Measurements from ENCODE around the gene DBH. TPM values are rescaled to one million over a fixed set of nuclear protein-coding genes. Genes with fewer than 3 reads are reported as not detected.

Gene DBH
- total RNA-seq, 1 donor from 2014 or later = not detected

DNA sequence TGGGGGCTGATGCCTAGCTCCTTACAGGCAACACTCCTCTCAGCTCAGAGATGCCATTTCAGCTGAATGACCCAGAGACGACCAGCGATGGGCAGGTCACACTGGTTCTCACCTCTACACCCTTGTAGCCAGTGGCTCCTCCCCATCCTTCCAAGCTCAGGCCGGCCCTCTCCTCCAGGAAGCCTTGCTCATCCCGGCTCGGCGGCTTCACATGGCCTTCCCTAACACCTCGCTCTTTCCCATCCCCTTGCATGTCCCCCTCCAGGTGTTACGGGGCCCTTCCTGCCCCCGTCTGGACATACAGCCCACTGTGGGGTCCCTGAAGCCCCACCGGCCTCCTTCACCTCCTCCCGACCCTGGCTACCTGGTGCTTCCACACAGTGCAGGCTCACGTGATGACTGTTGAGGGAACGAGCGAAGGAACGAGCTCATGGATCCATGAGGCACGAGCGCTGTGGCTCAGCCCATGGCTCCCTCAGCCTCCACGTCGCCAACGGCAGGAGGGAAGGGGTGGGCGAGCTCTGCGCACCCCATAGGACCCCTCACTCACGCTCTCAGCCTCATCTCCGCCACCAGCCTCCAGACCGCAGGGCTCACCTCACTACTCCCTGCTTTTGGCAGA is 56.3 kb downstream of the DBH start:
- no peak for DNase-seq (ENCODE audit: low read depth)
- TF ChIP-seq, protein P1, sequence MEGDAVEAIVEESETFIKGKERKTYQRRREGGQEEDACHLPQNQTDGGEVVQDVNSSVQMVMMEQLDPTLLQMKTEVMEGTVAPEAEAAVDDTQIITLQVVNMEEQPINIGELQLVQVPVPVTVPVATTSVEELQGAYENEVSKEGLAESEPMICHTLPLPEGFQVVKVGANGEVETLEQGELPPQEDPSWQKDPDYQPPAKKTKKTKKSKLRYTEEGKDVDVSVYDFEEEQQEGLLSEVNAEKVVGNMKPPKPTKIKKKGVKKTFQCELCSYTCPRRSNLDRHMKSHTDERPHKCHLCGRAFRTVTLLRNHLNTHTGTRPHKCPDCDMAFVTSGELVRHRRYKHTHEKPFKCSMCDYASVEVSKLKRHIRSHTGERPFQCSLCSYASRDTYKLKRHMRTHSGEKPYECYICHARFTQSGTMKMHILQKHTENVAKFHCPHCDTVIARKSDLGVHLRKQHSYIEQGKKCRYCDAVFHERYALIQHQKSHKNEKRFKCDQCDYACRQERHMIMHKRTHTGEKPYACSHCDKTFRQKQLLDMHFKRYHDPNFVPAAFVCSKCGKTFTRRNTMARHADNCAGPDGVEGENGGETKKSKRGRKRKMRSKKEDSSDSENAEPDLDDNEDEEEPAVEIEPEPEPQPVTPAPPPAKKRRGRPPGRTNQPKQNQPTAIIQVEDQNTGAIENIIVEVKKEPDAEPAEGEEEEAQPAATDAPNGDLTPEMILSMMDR (conservative IDR thresholded peaks at IDR 0.05; ENCODE audit: low read depth, low read length) = no peak
- H3K4me3 ChIP-seq (ENCODE audit: low read depth, low read length) = no peak overlapping the region

DNA sequence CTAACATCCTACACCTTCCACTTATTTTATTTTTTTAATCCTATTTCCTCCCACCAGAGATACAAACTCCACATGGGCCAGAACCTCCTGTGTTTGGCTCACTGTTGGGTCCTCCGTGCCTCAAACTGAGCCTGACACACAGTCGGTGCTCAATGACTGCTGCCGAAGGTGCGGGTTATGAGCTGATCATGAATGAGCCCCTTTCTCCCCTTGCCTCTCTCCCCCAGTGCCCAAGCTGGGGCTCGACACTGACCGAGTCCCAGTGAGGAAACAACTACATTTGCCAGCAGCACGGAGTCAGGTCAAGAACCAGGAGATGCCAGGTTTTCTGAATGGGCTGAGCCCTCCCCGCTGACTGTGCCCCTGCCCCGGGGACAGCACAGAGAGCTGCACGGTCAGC is 57.0 kb downstream of the DBH start:
- no peak for DNase-seq (ENCODE audit: low read depth)
- TF ChIP-seq, protein P1 (conservative IDR thresholded peaks at IDR 0.05; ENCODE audit: low read depth, low read length) = no peak

DNA sequence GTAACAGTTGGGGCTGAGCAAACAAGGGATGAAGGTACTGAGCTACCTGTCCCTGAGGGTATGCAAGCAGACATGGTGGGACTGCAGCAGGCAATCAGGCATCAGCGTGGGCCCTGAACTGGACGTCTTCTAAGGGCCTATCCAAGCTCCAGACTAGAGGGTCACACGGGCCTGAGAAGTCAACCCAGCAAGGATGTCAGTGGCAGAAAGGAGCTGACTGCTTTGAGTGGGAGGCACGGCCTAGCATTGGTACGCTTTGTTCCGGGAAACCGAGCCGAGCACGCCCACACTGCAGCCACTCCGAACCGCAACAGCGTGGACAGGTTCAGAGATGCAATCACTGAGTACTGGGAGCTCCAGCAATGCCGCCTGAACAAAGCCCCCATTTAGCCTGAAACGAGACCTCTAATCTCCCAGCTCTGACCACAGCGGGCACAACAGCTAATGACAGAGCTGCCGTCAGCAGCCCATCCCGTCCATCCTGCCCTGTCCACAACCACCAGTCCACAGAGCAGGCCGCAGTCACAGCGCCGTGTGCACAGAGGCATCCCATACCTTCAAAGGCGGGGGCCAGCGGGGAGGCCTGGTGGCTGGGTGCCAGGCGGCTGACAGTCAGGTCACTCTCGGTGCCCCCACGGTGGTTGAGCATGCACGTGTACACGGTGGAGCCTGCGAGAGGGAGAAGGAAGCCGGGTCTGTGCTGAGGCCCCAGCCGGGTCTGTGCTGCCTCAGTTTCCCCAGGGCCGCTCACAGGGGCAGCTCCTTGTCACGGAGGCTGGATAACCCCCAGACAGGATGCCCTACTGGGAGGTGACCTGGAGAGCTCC is 57.8 kb downstream of the DBH start:
- H3K4me3 ChIP-seq (ENCODE audit: low read depth, low read length) = no peak overlapping the region
- DNase-seq (ENCODE audit: low read depth) = no peak
- TF ChIP-seq, protein P1 (conservative IDR thresholded peaks at IDR 0.05; ENCODE audit: low read depth, low read length) = no peak

More for the DNA sequence above, 57.0 kb downstream of the DBH start:
- no peak overlapping the region for H3K4me3 ChIP-seq (ENCODE audit: low read depth, low read length)

DNA sequence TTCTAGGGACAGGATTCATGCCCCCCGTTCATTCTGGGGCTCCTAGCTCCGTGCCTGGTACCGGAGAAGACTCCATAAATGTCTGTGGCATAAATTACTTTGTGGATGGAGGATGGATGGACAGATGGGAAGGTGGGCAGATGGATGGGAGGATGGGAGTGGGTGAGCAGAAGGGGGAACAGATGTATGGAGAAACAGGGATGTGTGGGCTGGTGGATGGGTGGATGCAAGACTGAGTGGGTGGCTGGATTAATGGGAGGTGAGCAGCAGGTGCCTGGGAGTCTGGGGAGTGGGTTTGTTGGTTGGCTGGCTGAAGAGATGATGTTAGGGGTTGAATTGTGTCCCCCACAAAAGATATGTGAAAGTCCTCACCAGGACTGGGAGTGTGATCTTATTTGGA is 58.5 kb downstream of the DBH start:
- TF ChIP-seq, protein P1 (conservative IDR thresholded peaks at IDR 0.05; ENCODE audit: low read depth, low read length) = no peak
- no peak overlapping the region for H3K4me3 ChIP-seq (ENCODE audit: low read depth, low read length)
- DNase-seq (ENCODE audit: low read depth) = no peak

DNA sequence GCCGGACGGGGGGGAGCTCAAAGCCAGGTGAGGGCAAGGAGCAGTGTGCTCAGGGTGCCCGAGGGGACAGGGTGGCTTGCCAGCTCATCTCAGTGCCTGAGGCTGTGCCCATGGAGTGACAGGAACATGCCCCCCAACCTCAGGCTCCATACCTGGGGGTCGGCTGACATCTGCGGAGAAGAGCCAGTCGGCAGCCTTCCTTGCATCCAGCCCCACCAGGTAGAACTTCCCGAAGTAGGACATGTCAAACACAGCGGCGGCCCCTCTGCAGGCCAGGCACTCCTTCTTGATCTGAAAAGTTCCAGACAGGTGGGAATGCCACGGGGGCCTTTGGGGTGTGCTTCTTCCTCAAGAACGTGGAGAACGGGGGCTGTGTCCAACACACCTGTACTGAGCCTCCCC is 59.9 kb downstream of the DBH start:
- no peak overlapping the region for H3K4me3 ChIP-seq (ENCODE audit: low read depth, low read length)
- TF ChIP-seq, protein P1 (conservative IDR thresholded peaks at IDR 0.05; ENCODE audit: low read depth, low read length) = no peak
- DNase-seq (ENCODE audit: low read depth) = no peak

DNA sequence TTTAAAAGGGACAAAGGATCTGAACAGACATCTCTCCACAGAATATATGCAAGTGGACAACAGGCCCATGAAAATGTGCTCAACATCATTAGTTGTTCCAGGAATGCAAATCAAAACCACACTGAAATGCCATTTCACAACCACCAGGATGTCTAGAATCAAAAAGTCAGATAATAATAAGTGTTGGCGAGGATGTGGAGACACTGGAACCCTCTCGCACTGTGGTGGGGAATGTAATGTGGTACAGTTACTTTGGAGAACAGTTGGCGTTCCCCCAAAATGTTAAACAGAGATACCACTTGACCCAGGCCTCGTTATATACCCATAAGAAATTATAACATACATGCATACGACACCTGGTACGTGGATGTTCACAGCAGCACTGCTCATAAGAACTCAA is 63.4 kb downstream of the DBH start:
- TF ChIP-seq, protein P1 (conservative IDR thresholded peaks at IDR 0.05; ENCODE audit: low read depth, low read length) = no peak
- no peak for DNase-seq (ENCODE audit: low read depth)
- no peak overlapping the region for H3K4me3 ChIP-seq (ENCODE audit: low read depth, low read length)
